T-helper 2 cell treated with Interferon-gamma antibody and Interleukin-4, amounts not matched to agents 5 μg/mL and 100 μg/mL, for 36 hours (primary cell): ENCODE measurements around the gene HYKK.

Experiments
- DNase-seq: peaks from one replicate; pipeline ENCODE4 v3.0.0; 2021; ENCODE audit warnings: low spot score
- H3K27ac Mint-ChIP-seq: one replicate; pipeline ENCODE4 v1.8.0; 2021; ENCODE audit warnings: mild to moderate bottlenecking, mixed read lengths
- H3K27me3 Mint-ChIP-seq: one replicate; pipeline ENCODE4 v1.8.0; 2021; ENCODE audit warnings: low read depth, mixed read lengths
- H3K36me3 Mint-ChIP-seq: one replicate; pipeline ENCODE4 v1.8.0; 2021; ENCODE audit warnings: low read depth, mixed read lengths
- H3K4me1 Mint-ChIP-seq: one replicate; pipeline ENCODE4 v1.8.0; 2021; ENCODE audit warnings: low read depth, mixed read lengths
- H3K4me3 Mint-ChIP-seq: one replicate; pipeline ENCODE4 v1.8.0; 2022; ENCODE audit warnings: mild to moderate bottlenecking, moderate library complexity, mixed read lengths
- H3K9me3 Mint-ChIP-seq: one replicate; pipeline ENCODE4 v1.8.0; 2021; ENCODE audit warnings: mixed read lengths

HYKK gene, protein sequence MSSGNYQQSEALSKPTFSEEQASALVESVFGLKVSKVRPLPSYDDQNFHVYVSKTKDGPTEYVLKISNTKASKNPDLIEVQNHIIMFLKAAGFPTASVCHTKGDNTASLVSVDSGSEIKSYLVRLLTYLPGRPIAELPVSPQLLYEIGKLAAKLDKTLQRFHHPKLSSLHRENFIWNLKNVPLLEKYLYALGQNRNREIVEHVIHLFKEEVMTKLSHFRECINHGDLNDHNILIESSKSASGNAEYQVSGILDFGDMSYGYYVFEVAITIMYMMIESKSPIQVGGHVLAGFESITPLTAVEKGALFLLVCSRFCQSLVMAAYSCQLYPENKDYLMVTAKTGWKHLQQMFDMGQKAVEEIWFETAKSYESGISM

DNA sequence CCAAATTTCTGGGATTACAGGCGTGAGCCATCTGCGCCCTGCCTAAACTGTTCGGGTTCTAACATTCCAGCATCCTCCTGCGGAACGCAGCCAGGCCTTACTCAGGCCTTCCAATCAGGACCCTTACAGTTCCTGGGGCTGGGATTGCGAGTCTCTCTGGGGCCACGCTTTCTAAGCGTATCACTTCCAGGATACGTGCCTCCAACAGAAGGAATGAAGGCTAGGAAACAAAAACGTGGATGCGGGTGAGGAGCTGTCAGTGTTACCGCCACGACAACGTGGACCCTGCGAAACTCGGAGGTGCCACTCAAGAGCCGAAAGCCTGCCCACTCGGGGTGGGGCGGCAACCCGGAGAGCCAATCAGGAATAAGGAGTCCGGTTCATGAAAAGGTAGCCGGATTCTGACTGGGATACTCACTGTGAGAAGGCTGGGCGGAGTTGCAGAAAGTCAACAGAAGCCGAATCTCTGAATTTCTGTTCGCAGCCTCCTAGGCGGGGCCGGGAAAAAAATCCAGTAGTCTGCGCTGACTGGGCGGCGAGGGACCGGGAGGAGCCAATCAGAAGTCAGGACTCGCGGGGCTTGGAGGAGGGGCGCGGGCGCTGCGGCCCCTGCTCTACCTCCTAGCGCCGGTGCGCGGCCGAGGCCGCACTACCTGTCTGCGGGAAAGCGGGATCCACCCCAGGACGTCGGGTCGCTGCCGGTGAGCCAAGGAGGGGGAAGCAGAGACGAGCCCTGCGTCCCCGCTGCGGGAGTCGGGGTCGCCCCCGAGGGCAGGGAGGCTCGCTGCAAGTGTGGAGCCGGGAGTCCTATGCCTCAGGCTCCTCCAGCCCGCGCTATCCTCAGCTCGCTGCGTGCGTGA, at the start of gene HYKK:
Gene HYKK (plus strand): TSS at position 607 of the 860 bp plus-strand sequence. CDS start 5,512 bp downstream, outside the sequence.
- H3K4me1 Mint-ChIP-seq, result peaks cover 17% of the 10 kb centered on the region
- DNase-seq, result peak; percentile 78
- H3K27me3 Mint-ChIP-seq, result peaks cover 20% of the 10 kb centered on the region
- H3K36me3 Mint-ChIP-seq, result peaks cover 3% of the 10 kb centered on the region
- no peaks in the 10 kb centered on the region for H3K9me3 Mint-ChIP-seq
- peak within 1 kb of the TSS; percentile 70 for H3K27ac Mint-ChIP-seq
- H3K4me3 Mint-ChIP-seq, result peak within 1 kb of the TSS; percentile 97

DNA sequence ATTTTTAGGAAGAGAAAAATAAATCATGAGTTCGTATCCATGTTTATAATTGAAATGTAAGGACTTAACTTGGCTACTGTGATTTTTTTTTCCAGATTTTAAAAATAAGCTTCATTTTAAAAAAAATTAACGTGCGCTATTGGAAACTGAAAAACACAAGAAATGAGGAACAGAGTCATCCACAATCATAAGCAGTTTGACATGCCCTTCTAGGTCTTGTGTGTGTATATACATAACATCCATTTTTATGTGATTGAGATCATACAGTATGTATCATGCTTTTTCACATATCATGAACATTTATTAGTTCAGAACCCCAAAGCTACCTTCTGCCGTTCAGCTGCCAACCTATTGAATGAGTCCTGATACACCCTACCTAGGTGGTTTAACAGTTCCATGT, 46.6 kb upstream of the HYKK start:
- DNase-seq, result no peak
- peak overlapping the region; percentile 38 for H3K27ac Mint-ChIP-seq
- no peaks in the 10 kb centered on the region for H3K27me3 Mint-ChIP-seq
- no peaks in the 10 kb centered on the region for H3K9me3 Mint-ChIP-seq
- no peak overlapping the region for H3K4me3 Mint-ChIP-seq
- peaks cover 29% of the 10 kb centered on the region for H3K36me3 Mint-ChIP-seq
- H3K4me1 Mint-ChIP-seq, result peaks cover 33% of the 10 kb centered on the region

DNA sequence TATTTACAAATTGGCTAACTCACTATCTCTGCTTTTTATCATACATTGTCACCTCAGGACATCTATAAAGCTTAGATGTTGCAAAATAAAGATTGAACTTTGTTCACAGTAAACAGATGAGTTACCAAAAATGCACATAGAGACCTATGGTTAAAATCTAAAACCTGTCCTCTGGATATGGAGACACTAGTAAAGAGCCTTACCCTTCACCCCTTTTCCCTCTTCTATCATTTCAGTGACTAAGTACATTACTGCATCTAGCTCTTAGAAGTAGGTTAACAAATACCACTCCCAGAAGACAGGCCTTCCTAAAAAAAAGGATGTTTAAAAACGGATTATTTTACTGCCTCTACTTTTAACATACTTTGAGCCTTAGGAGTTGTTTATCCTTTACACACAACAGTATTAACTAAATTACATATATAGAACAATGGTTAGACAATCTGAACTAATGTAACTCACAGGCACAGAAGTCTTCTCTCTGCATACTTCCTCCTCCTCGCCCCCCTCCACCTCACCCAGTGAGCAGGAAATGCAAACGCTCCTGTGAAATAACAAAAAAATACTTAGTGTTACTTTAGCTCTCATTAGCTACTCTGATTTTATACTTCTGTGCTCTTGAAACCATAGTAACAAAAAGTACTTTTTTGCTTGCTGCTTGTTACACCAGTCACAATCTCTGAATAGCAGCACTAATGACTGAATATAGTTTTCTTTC, 46.0 kb upstream of the HYKK start:
- Mint-ChIP-seq H3K27me3 (no peaks in the 10 kb centered on the region), H3K4me3 (no peak overlapping the region), H3K4me1 (peaks cover 33% of the 10 kb centered on the region), H3K9me3 (no peaks in the 10 kb centered on the region), H3K36me3 (peaks cover 34% of the 10 kb centered on the region), H3K27ac (peak overlapping the region; percentile 45)
- DNase-seq, result no peak

DNA sequence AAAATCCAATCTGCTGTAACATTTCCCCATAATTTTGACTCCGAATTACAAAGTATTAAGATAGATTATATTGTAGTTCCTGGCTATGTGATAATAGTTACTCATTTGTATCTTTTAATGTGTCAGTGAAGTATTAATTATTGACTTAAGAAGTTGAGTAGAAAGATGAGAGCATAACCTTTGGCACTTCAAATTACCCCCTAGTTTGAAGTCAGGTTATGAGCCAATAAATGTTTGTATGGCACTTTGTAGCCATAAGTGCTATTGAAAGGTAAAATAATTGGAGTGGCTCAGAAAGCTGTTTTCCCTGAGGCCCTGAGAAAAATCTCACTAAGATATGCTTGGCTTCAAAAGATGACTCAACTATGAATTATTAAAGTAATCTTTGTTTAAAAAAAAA, 38.3 kb upstream of the HYKK start:
- no peak for DNase-seq
- Mint-ChIP-seq H3K27me3 (no peaks in the 10 kb centered on the region), H3K9me3 (no peaks in the 10 kb centered on the region), H3K4me1 (peaks cover under 1% of the 10 kb centered on the region), H3K36me3 (peaks cover 50% of the 10 kb centered on the region), H3K4me3 (no peak overlapping the region), H3K27ac (no peak overlapping the region)

DNA sequence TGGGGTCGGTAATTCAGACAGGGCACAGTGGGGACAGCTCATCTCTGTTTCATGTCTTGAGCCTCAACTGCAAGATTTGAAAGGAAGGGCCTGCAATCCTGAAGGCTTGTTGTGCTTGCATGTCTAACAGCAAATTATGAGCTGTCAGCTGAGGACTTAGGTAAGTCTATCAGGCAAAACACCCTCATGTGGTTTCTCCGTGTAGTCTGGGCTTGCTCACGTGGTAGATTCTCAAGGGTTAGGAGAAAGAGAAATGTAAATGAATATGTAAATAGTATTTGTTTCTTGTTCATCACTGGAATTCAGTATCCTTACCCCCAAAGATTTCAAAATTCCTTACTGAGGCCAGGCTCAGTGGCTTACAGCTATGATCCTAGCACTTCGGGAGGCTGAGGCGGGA, 30.1 kb upstream of the HYKK start:
- Mint-ChIP-seq H3K27me3 (no peaks in the 10 kb centered on the region), H3K4me3 (no peak overlapping the region), H3K4me1 (peaks cover 2% of the 10 kb centered on the region), H3K27ac (no peak overlapping the region), H3K36me3 (peaks cover 44% of the 10 kb centered on the region), H3K9me3 (no peaks in the 10 kb centered on the region)
- no peak for DNase-seq

DNA sequence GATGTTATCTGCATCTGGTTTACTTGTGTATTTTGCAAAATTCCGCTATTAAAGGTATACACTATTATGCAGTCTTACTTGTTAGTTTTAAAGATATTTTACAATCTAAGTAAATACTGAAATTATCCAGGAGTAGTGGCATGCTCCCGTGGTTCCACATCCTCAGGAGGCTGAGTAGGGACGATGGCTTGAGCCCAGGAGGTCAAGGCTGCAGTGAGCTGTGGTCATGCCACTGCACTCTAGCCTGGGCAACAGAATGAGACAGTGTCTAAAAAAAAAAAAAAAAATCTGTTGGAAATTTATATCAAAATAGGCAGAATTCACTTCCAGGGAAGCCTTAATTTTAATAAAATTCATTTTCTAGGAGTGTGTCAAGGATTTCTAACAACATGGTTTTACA, 27.7 kb upstream of the HYKK start:
- no peaks in the 10 kb centered on the region for H3K27me3 Mint-ChIP-seq
- no peak overlapping the region for H3K27ac Mint-ChIP-seq
- no peaks in the 10 kb centered on the region for H3K9me3 Mint-ChIP-seq

DNA sequence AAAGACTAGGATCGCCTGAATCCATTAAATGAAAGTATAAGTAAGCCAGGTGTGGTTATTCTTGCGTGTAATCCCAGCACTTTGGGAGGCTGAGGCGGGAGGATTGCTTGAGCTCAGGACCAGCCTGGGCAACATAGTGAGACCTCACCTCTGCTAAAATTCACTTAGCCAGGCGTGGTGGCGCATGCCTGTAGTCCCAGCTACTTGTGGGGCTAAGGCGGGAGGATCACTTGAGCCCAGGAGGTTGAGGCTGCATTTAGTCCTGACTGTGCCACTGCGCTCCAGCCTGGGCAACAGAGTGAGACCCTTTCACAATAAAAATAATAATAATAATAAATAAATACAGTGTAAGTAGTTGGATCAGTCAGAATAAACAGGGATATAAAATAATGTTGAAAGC, 25.5 kb upstream of the HYKK start:
- H3K27me3 Mint-ChIP-seq, result no peaks in the 10 kb centered on the region
- peaks cover 50% of the 10 kb centered on the region for H3K36me3 Mint-ChIP-seq
- no peaks in the 10 kb centered on the region for H3K9me3 Mint-ChIP-seq
- H3K27ac Mint-ChIP-seq, result no peak overlapping the region
- H3K4me1 Mint-ChIP-seq, result peaks cover 4% of the 10 kb centered on the region
- H3K4me3 Mint-ChIP-seq, result no peak overlapping the region
- DNase-seq, result no peak

More for the DNA sequence above, 27.7 kb upstream of the HYKK start:
- no peak for DNase-seq
- H3K4me1 Mint-ChIP-seq, result peaks cover 4% of the 10 kb centered on the region
- H3K4me3 Mint-ChIP-seq, result no peak overlapping the region
- H3K36me3 Mint-ChIP-seq, result peaks cover 47% of the 10 kb centered on the region

DNA sequence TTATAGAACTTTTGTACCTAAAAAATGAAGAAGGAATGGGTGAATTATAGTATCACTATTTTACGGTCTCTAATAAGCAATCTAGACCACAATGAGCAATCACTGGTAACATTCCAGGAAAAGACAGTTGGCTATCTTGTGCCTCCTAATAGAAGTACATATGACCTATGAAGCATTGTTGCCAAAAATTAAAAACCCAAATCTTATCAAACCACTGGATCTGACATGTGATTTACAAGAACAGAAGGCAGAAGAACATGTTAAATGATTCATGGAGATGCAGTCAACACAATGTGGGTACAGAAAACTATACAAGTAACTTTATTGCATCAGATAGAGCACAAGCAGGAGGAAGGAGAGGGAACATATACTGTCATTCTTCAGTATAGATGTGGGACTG, 14.5 kb upstream of the HYKK start:
- H3K27ac Mint-ChIP-seq, result peak overlapping the region; percentile 0
- H3K4me3 Mint-ChIP-seq, result no peak overlapping the region
- H3K36me3 Mint-ChIP-seq, result peaks cover 61% of the 10 kb centered on the region
- H3K27me3 Mint-ChIP-seq, result no peaks in the 10 kb centered on the region
- no peak for DNase-seq
- H3K4me1 Mint-ChIP-seq, result peaks cover 4% of the 10 kb centered on the region
- H3K9me3 Mint-ChIP-seq, result no peaks in the 10 kb centered on the region

DNA sequence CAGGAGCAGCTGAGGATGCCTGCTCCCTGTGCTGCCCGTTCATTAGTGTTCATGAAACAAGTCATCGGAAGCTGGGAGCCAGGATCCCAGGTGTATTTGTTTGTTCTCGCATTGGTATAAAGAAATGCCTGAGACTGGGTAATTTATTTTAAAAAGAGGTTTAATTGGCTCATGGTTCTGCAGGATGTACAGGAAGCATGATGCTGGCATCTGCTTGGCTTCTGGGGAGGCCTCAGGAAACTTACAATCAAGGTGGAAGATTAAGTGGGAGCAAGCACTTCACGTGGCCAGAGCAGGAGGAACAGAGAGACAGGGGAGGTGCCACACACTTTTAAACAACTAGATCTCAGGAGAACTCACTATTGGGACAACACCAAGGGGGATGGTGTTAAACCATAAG, 5.5 kb upstream of the HYKK start:
- H3K27ac Mint-ChIP-seq, result no peak overlapping the region

DNA sequence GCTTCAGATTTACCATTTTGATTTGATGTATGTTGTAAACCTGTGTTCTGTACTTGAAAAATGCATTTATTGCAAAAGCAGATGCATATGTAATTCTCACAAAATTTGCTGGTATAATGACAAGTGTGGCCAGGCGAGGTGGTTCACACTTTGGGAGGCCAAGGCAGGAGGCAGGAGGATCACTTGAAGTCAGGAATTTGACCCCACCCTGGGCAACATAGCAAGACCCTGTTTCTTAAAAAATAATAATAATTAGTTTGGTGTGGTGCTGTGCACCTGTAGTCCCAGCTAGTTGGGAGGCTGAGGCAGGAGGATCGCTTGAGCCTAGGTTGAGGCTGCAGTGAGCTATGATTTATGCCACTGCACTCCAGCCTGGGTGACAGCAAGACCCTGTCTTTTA, 4.7 kb upstream of the HYKK start:
- Mint-ChIP-seq H3K4me1 (peaks cover 3% of the 10 kb centered on the region), H3K4me3 (no peak overlapping the region), H3K36me3 (peaks cover 32% of the 10 kb centered on the region), H3K9me3 (no peaks in the 10 kb centered on the region), H3K27me3 (peaks cover 6% of the 10 kb centered on the region), H3K27ac (no peak overlapping the region)
- no peak for DNase-seq

More for the DNA sequence above, 5.5 kb upstream of the HYKK start:
- Mint-ChIP-seq H3K27me3 (peaks cover 6% of the 10 kb centered on the region), H3K4me1 (peaks cover under 1% of the 10 kb centered on the region), H3K36me3 (peaks cover 38% of the 10 kb centered on the region), H3K4me3 (no peak overlapping the region), H3K9me3 (no peaks in the 10 kb centered on the region)
- no peak for DNase-seq

DNA sequence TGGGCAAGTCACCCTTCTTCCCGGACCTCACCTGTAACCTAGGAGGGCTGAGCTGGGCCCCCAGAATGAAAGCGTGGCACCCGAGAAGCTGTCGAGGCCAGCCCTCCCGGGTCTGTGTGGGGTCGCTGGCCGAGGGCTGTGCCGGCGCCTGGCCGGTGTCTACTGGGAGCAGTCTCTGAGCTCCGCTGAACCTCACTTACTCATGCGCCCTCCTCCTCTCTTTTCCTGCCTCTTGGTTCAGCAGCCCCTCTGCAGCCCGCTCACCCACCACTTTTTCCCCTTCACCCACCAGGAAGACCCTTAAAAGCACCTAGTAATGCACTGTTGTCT, 419 bp downstream of the HYKK start:
- H3K36me3 Mint-ChIP-seq, result peaks cover 2% of the 10 kb centered on the region
- H3K4me1 Mint-ChIP-seq, result peaks cover 17% of the 10 kb centered on the region
- H3K4me3 Mint-ChIP-seq, result peak overlapping the region; percentile 97
- peak overlapping the region; percentile 70 for H3K27ac Mint-ChIP-seq
- H3K27me3 Mint-ChIP-seq, result peaks cover 20% of the 10 kb centered on the region
- no peaks in the 10 kb centered on the region for H3K9me3 Mint-ChIP-seq
- no peak for DNase-seq

DNA sequence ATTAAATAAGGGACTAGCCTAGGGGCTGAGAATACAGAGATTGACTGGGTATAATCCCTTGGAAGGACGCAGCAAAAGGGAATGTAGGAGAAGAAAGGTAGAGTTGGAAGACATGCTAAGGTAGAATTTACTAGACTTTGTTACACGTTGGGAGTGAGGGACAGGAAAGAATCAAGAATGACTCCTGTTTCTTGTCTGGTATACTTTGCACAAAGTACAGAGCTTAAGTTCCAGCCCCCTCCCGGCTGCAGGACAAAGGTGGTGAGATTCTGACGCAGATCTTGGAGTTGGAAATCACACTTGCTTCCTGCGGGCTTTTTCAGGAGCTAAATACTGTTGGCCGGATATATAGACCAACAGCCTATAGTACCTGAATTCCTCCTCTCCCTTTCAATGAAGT, 895 bp downstream of the HYKK start:
- H3K9me3 Mint-ChIP-seq, result no peaks in the 10 kb centered on the region
- no peak overlapping the region for H3K27ac Mint-ChIP-seq
- peaks cover 2% of the 10 kb centered on the region for H3K36me3 Mint-ChIP-seq
- H3K4me3 Mint-ChIP-seq, result peak overlapping the region; percentile 97
- peaks cover 17% of the 10 kb centered on the region for H3K4me1 Mint-ChIP-seq
- no peak for DNase-seq
- peaks cover 23% of the 10 kb centered on the region for H3K27me3 Mint-ChIP-seq

DNA sequence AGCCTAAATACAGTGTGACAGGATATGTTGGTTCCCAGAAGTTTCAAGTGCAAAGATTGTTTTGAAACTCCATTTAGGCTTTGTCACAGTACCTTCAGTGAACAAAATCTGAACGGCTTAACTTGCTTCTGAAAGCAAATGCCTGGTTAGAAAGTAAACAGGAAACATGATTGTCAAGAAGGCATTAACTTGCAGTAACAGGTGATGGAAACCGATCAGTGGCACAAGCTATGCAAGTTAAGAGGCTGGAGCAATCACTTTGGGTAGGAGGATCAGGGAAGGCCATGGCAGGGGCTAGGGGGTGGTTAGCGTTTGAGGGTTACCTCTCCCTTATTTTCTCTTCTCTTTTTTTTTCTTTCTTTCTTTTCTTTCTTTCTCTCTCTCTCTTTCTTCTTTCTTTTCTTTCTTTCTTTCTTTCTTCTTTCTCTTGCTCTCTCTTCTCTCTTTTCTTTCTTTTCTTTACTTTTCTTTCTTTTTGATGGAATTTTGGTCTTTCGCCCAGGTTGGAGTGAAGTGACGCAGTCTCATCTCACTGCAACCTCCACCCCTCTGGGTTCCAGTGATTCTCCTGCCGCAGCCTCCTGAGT, 2.4 kb downstream of the HYKK start:
- no peak overlapping the region for H3K27ac Mint-ChIP-seq
- peak overlapping the region; percentile 43 for H3K4me3 Mint-ChIP-seq
- H3K27me3 Mint-ChIP-seq, result peaks cover 23% of the 10 kb centered on the region
- DNase-seq, result no peak
- H3K4me1 Mint-ChIP-seq, result peaks cover 17% of the 10 kb centered on the region
- no peaks in the 10 kb centered on the region for H3K9me3 Mint-ChIP-seq
- H3K36me3 Mint-ChIP-seq, result peaks cover 2% of the 10 kb centered on the region
